Measurements from ENCODE around the gene TTC9B. TPM values are rescaled to one million over a fixed set of nuclear protein-coding genes. Genes with fewer than 3 reads are reported as not detected.

TTC9B gene
- total and polyA plus RNA-seq, 2 of the 4 experiments (the other 2 are of a cell fraction), result not detected

DNA sequence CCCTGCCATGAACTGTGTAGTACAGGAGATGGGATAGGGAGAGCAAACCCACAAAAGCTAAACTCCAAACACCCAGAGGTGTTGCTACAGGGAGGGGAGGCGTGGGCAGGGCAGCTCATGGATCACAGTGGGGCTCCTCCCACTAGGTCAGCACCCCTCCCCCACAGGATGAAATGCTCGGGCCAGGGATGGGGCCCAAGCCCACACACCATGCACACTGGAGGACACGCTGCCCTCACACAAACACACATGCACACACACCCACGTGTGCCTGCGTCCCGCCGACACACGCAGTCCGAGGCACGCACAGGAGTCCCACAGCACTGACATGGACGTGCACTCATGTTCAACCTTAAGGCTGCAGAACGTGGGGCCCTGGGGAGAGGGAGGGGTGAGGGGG, 14.3 kb upstream of the TTC9B start:
- DNase-seq (no peak), ATAC-seq (ENCODE audit: low read depth) (peak; percentile 30)
- H4K8ac ChIP-seq (ENCODE audit: low read depth in 2 of 2, low read length in 2 of 2), result no peak overlapping the region; a peak in 2 of 4 replicates
- no peak overlapping the region for H3K23ac ChIP-seq (ENCODE audit: low read depth, low read length)
- no CpG with 5 or more reads among the region's 12 CpGs for WGBS, 2 experiments (ENCODE audit: extremely low coverage in 2 of 2, insufficient read length in 1 of 2)
- BruUV-seq (replicated peaks), result no TSS peak
- no peaks in the 10 kb centered on the region for H3K27me3 ChIP-seq (ENCODE audit: control insufficient read depth, insufficient read depth, low read length)
- H3K36me3 ChIP-seq (ENCODE audit: control insufficient read depth, insufficient read depth, low read length), result peaks cover 33% of the 10 kb centered on the region
- H3K9me3 ChIP-seq (ENCODE audit: control insufficient read depth, insufficient read depth, low read length), result no peaks in the 10 kb centered on the region
- in situ Hi-C loops (cut with MboI; ENCODE audit: low sequenced_read_pairs), result no loop called here
- no peak overlapping the region for H4K5ac ChIP-seq (ENCODE audit: low read depth, low read length)
- ChIA-PET POLR2A (ENCODE audit: unreplicated experiment) (no interaction called here), CTCF (no interaction called here)
- H3K4ac ChIP-seq (ENCODE audit: low read depth, low read length), result no peak overlapping the region
- no peaks in the 10 kb centered on the region for H4K20me1 ChIP-seq (ENCODE audit: insufficient read depth, low read length)
- H2BK5ac ChIP-seq (ENCODE audit: low read depth, low read length, poor library complexity, severe bottlenecking), result no peak overlapping the region
- H2AFZ ChIP-seq (replicated peaks; ENCODE audit: low read length, poor library complexity), result peak overlapping the region; percentile 28
- H3K56ac ChIP-seq (ENCODE audit: extremely low read depth, insufficient read depth, low read length), result no peak overlapping the region
- no peak overlapping the region for H4K91ac ChIP-seq (ENCODE audit: insufficient read depth, low read depth, low read length)
- peaks cover 13% of the 10 kb centered on the region for H3K9me1 ChIP-seq (ENCODE audit: insufficient read depth, low read length)
- H3K14ac ChIP-seq (replicated peaks; ENCODE audit: low read depth, low read length), result no peak overlapping the region
- H2AK5ac ChIP-seq (ENCODE audit: low read depth, low read length), result peak overlapping the region; percentile 33; the same call in 1 of the 2 replicates
- H3K4me2 ChIP-seq (ENCODE audit: low read depth, low read length), result no peak overlapping the region
- no peak overlapping the region for H2BK15ac ChIP-seq (ENCODE audit: low read depth, low read length)
- 0 out of 4 replicates have a peak, but pooled peaks cover 4 to 7% of the 10 kb centered on the region in 2 experiments for H3K79me1 ChIP-seq (ENCODE audit: low read depth in 1 of 2, low read length in 2 of 2)
- H3K4me1 ChIP-seq (ENCODE audit: control insufficient read depth, insufficient read depth, low read length), result peaks cover 11% of the 10 kb centered on the region
- H2BK20ac ChIP-seq (ENCODE audit: low read depth, low read length), result no peak overlapping the region
- intact Hi-C loops (cut with micrococcal nuclease), result no loop called here
- H2BK120ac ChIP-seq (ENCODE audit: low read depth, low read length), result no peak overlapping the region
- TF ChIP-seq, protein P1, sequence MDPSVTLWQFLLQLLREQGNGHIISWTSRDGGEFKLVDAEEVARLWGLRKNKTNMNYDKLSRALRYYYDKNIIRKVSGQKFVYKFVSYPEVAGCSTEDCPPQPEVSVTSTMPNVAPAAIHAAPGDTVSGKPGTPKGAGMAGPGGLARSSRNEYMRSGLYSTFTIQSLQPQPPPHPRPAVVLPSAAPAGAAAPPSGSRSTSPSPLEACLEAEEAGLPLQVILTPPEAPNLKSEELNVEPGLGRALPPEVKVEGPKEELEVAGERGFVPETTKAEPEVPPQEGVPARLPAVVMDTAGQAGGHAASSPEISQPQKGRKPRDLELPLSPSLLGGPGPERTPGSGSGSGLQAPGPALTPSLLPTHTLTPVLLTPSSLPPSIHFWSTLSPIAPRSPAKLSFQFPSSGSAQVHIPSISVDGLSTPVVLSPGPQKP (IDR thresholded peaks at IDR 0.05; ENCODE audit: borderline replicate concordance, low read depth, low read length), result no peak
- no peak for TF ChIP-seq MXI1 (IDR thresholded peaks at IDR 0.05; ENCODE audit: borderline replicate concordance, low read depth, low read length)
- TF ChIP-seq CTCF (conservative IDR thresholded peaks at IDR 0.05; ENCODE audit: low read depth, low read length), result no peak
- no peak for TF ChIP-seq MAFK (IDR thresholded peaks at IDR 0.05; ENCODE audit: low read depth, low read length)
- no peak for TF ChIP-seq SMC3 (IDR thresholded peaks at IDR 0.05; ENCODE audit: low read depth, low read length)
- TF ChIP-seq POLR2A (IDR thresholded peaks at IDR 0.05; ENCODE audit: low read depth, low read length), result no peak
- TF ChIP-seq FOS (IDR thresholded peaks at IDR 0.05; ENCODE audit: low read depth, low read length), result no peak
- no peak overlapping the region for H3K18ac ChIP-seq (ENCODE audit: low read depth, low read length)
- no peak overlapping the region for H3K9ac ChIP-seq (ENCODE audit: low read depth, low read length)
- H2AK9ac ChIP-seq (replicated peaks; ENCODE audit: low read depth, low read length, poor library complexity), result no peak overlapping the region
- no peak overlapping the region for H3K4me3 ChIP-seq (ENCODE audit: insufficient read depth, low read depth, low read length)
- dilution Hi-C loops (cut with HindIII; ENCODE audit: low sequenced_read_pairs, unreplicated experiment), result no loop called here
- H3K27ac ChIP-seq (ENCODE audit: insufficient read depth, low read length), result no peak overlapping the region
